H9 (cell line): ENCODE measurements around the gene GNAI1. TPM values are rescaled to one million over a fixed set of nuclear protein-coding genes. Genes with fewer than 3 reads are reported as not detected.

Experiments
- DNase-seq: peaks from one replicate; pipeline ENCODE4 v3.0.0-alpha.2; 2017
- H2AFZ ChIP-seq: one replicate; pipeline ENCODE4 v1.6.1; 2013; ENCODE audit warnings: mild to moderate bottlenecking, low read length, control low read depth, moderate library complexity
- H2AK5ac ChIP-seq: 2 replicates; pipeline ENCODE4 v1.6.1; 2013; ENCODE audit warnings: low read length, control low read depth, mixed read lengths; ENCODE audit not compliant: insufficient read length
- H2BK120ac ChIP-seq: one replicate; pipeline ENCODE4 v1.6.1; 2013; ENCODE audit warnings: low read depth, mild to moderate bottlenecking, low read length, control low read depth, inconsistent platforms; ENCODE audit not compliant: poor library complexity, severe bottlenecking
- H2BK12ac ChIP-seq: 2 replicates; pipeline ENCODE4 v1.6.1; 2013; ENCODE audit warnings: low read length, control low read depth, mixed read lengths, low read depth; ENCODE audit not compliant: insufficient read length
- H2BK15ac ChIP-seq: 2 replicates; pipeline ENCODE4 v1.6.1; 2013; ENCODE audit warnings: low read depth, low read length, control low read depth
- H2BK20ac ChIP-seq: one replicate; pipeline ENCODE4 v1.6.1; 2013; ENCODE audit warnings: low read depth, mild to moderate bottlenecking, low read length, control low read depth, inconsistent platforms; ENCODE audit not compliant: poor library complexity, severe bottlenecking
- H2BK5ac ChIP-seq: 2 replicates; pipeline ENCODE4 v1.6.1; 2013; ENCODE audit warnings: low read length, control low read depth, mixed read lengths; ENCODE audit not compliant: insufficient read length
- H3K14ac ChIP-seq: 2 replicates; pipeline ENCODE4 v1.6.1; 2013; ENCODE audit warnings: low read length, control low read depth; ENCODE audit not compliant: insufficient read depth
- H3K18ac ChIP-seq: 2 replicates; pipeline ENCODE4 v1.6.1; 2013; ENCODE audit warnings: low read depth, mild to moderate bottlenecking, mixed read lengths, low read length, control low read depth; ENCODE audit not compliant: insufficient read length
- H3K23ac ChIP-seq: 2 replicates; pipeline ENCODE4 v1.6.1; 2013; ENCODE audit warnings: low read length, control low read depth, mixed read lengths, low read depth; ENCODE audit not compliant: insufficient read length
- H3K23me2 ChIP-seq: 2 replicates; pipeline ENCODE4 v1.6.1; 2013; ENCODE audit warnings: low read depth, mild to moderate bottlenecking, mixed read lengths, low read length, control low read depth; ENCODE audit not compliant: insufficient read length, poor library complexity, severe bottlenecking
- H3K27ac ChIP-seq: 2 replicates; pipeline ENCODE4 v1.5.1; 2013; ENCODE audit warnings: low read length, control low read depth, mixed read lengths, low read depth; ENCODE audit not compliant: insufficient read length
- H3K27me3 ChIP-seq: 2 replicates; pipeline ENCODE4 v1.6.1; 2013; ENCODE audit warnings: low read length, control low read depth, inconsistent platforms; ENCODE audit not compliant: insufficient read depth
- H3K4ac ChIP-seq: 2 replicates; pipeline ENCODE4 v1.6.1; 2013; ENCODE audit warnings: low read depth, mild to moderate bottlenecking, control low read depth, inconsistent platforms, low read length, moderate library complexity
- H3K4me1 ChIP-seq: 2 replicates; pipeline ENCODE4 v1.6.1; 2013; ENCODE audit warnings: low read length, control low read depth, inconsistent platforms; ENCODE audit not compliant: insufficient read depth
- H3K4me2 ChIP-seq: 2 replicates; pipeline ENCODE4 v1.6.1; 2013; ENCODE audit warnings: low read length, control low read depth, mixed read lengths; ENCODE audit not compliant: insufficient read length, insufficient read depth
- H3K56ac ChIP-seq: 2 replicates; pipeline ENCODE4 v1.6.1; 2013; ENCODE audit warnings: low read depth, mild to moderate bottlenecking, mixed read lengths, low read length, control low read depth; ENCODE audit not compliant: insufficient read length
- H3K79me1 ChIP-seq: 2 replicates; pipeline ENCODE4 v1.6.1; 2013; ENCODE audit warnings: low read depth, mild to moderate bottlenecking, moderate library complexity, low read length, control low read depth, inconsistent platforms; ENCODE audit not compliant: insufficient read depth, poor library complexity, severe bottlenecking
- H3K79me2 ChIP-seq: 2 replicates; pipeline ENCODE4 v1.6.1; 2013; ENCODE audit warnings: low read length, control low read depth, inconsistent platforms; ENCODE audit not compliant: insufficient read depth
- H3K9ac ChIP-seq: 2 replicates; pipeline ENCODE4 v1.6.1; 2013; ENCODE audit warnings: low read length, control low read depth, mixed read lengths; ENCODE audit not compliant: insufficient read length; ENCODE audit errors: extremely low read depth
- H3K9me3 ChIP-seq: one replicate; pipeline ENCODE4 v1.6.1; 2013; ENCODE audit warnings: low read depth, low read length, inconsistent platforms; ENCODE audit not compliant: control insufficient read depth
- H3T11ph ChIP-seq: one replicate; pipeline ENCODE4 v1.6.1; 2013; ENCODE audit warnings: mild to moderate bottlenecking, low read length, control low read depth, inconsistent platforms
- H4K20me1 ChIP-seq: one replicate; pipeline ENCODE4 v1.6.1; 2013; ENCODE audit not compliant: control insufficient read depth, insufficient read length, insufficient read depth
- H4K5ac ChIP-seq: 2 replicates; pipeline ENCODE4 v1.6.1; 2013; ENCODE audit warnings: low read depth, mild to moderate bottlenecking, mixed read lengths, low read length, control low read depth; ENCODE audit not compliant: insufficient read length
- H4K8ac ChIP-seq: replicated peaks from 2 replicates; pipeline ENCODE4 v1.6.1; 2013; ENCODE audit warnings: low read length, control low read depth, mixed read lengths, low read depth; ENCODE audit not compliant: insufficient read length
- H4K91ac ChIP-seq: 2 replicates; pipeline ENCODE4 v1.6.1; 2013; ENCODE audit warnings: low read depth, mild to moderate bottlenecking, moderate library complexity, mixed read lengths, low read length, control low read depth; ENCODE audit not compliant: insufficient read length
- H3K27ac Mint-ChIP-seq, 3 experiments: 2 replicates in 2 of 3; 3 replicates in 1 of 3; pipeline ENCODE4 v1.8.0; 2020 to 2021; ENCODE audit warnings: mixed read lengths in 3 of 3, mild to moderate bottlenecking in 1 of 3, moderate library complexity in 1 of 3
- H3K27me3 Mint-ChIP-seq: 2 replicates; pipeline ENCODE4 v1.8.0; 2021; ENCODE audit warnings: low read depth, mild to moderate bottlenecking, moderate library complexity, mixed read lengths
- H3K36me3 Mint-ChIP-seq, 3 experiments: 2 replicates in 2 of 3; 3 replicates in 1 of 3; pipeline ENCODE4 v1.8.0; 2020 to 2021; ENCODE audit warnings: low read depth in 3 of 3, mixed read lengths in 3 of 3; ENCODE audit not compliant: insufficient read depth in 1 of 3
- H3K4me1 Mint-ChIP-seq, 2 experiments: 2 replicates each; pipeline ENCODE4 v1.8.0; 2020; ENCODE audit warnings: mixed read lengths in 2 of 2
- H3K4me3 Mint-ChIP-seq, 2 experiments: 2 replicates in 1 of 2; 3 replicates in 1 of 2; pipeline ENCODE4 v1.8.0; 2020 to 2021; ENCODE audit warnings: mild to moderate bottlenecking in 2 of 2, mixed read lengths in 2 of 2, moderate library complexity in 1 of 2
- H3K9me3 Mint-ChIP-seq, 2 experiments: 2 replicates in 1 of 2; 3 replicates in 1 of 2; pipeline ENCODE4 v1.8.0; 2020; ENCODE audit warnings: mild to moderate bottlenecking in 2 of 2, mixed read lengths in 2 of 2, moderate library complexity in 1 of 2
- CTCF ChIP-seq: fragments of 200-600 bp; sonication (generic); conservative IDR thresholded peaks from 3 replicates; pipeline ENCODE4 v1.8.0; 2021; ENCODE audit warnings: antibody characterized with exemption, mild to moderate bottlenecking
- total RNA-seq: library from RNA; stranded (reverse); gene quantifications from 2 replicates; pipeline ENCODE4 v1.2.1, GENCODE V29; 2021

GNAI1 gene
- total RNA-seq, 1 experiment from 2014 or later, result 14.1 TPM

GRCh38 chr7:80183351-80183750 is 48.7 kb downstream of the GNAI1 start:
- H3K79me1 ChIP-seq, result peaks cover 5% of the 10 kb centered on the region
- H3K56ac ChIP-seq, result no peak overlapping the region
- H3K4me1 ChIP-seq, result peaks cover 23% of the 10 kb centered on the region
- H2BK12ac ChIP-seq, result no peak overlapping the region
- peaks cover 5% of the 10 kb centered on the region; the same call in 1 of the 2 replicates for H3K79me2 ChIP-seq
- H4K8ac ChIP-seq, result no peak overlapping the region
- no peak overlapping the region for H2BK5ac ChIP-seq
- H3K4ac ChIP-seq, result no peak overlapping the region
- Mint-ChIP-seq H3K27me3 (no peaks in the 10 kb centered on the region), H3K4me3 (no peak overlapping the region), H3K36me3 (peaks cover 0 to 5% (median 3%) of the 10 kb centered on the region in 3 experiments; a peak in 2 of 7 replicates), H3K27ac (no peak overlapping the region), H3K9me3 (no peaks in the 10 kb centered on the region), H3K4me1 (peaks cover 55 to 75% of the 10 kb centered on the region in 2 experiments)
- H4K5ac ChIP-seq, result no peak overlapping the region
- no peaks in the 10 kb centered on the region for H3K27me3 ChIP-seq
- no peaks in the 10 kb centered on the region for H3K23me2 ChIP-seq
- H3K4me2 ChIP-seq, result no peak overlapping the region
- DNase-seq, result no peak
- H2BK20ac ChIP-seq, result no peak overlapping the region
- no peak overlapping the region for H3K9ac ChIP-seq
- no peak overlapping the region for H2BK15ac ChIP-seq
- H3K18ac ChIP-seq, result no peak overlapping the region
- no peak overlapping the region for H2BK120ac ChIP-seq
- H4K20me1 ChIP-seq, result no peaks in the 10 kb centered on the region
- H4K91ac ChIP-seq, result no peak overlapping the region
- H2AK5ac ChIP-seq, result no peak overlapping the region
- no peak overlapping the region for H3K14ac ChIP-seq
- no peak overlapping the region for H3T11ph ChIP-seq
- TF ChIP-seq CTCF, result no peak
- H3K9me3 ChIP-seq, result no peaks in the 10 kb centered on the region
- no peak overlapping the region for H2AFZ ChIP-seq
- no peak overlapping the region for H3K27ac ChIP-seq
- no peak overlapping the region for H3K23ac ChIP-seq
